ENCODE results near the gene KRT76.

The KRT76 gene

DNA sequence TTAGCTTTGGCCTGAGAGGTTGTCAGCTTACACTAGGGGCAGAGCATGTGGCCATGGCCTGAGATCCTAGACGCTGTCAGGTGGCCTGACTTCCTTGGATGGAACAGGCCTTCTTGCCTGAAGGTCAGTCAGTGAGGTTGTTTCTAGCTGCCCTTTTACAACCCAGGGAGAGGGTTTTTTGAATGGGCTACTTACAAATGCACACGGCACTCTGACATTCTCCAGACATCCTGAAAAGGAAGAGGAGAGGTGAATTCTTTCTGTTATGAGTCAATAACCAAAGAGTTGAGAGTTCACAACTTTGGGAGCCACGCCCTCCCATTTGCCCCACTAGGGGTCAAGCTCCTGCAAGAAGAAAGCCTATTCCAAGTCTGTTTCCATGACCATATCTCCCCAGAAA is 7.8 kb downstream of the KRT76 start:
- Histone ChIP-seq H3K36me3 (replicated peaks in 1 of 2; ENCODE audit: control insufficient read depth in 2 of 2, insufficient read depth in 2 of 2, low read length in 2 of 2) (no peaks in the 10 kb centered on the region), H3K4ac (ENCODE audit: low read length) (no peak overlapping the region), H3K79me1 (ENCODE audit: low read depth, low read length) (no peaks in the 10 kb centered on the region), H4K8ac (ENCODE audit: low read depth, low read length) (no peak overlapping the region), H4K91ac (ENCODE audit: low read depth, low read length, poor library complexity) (no peak overlapping the region), H2AFZ (ENCODE audit: low read length) (no peak overlapping the region), H2AK5ac (ENCODE audit: low read depth, low read length) (no peak overlapping the region), H3K9me3 (replicated peaks in 1 of 2; ENCODE audit: control insufficient read depth in 2 of 2, insufficient read depth in 1 of 2, low read depth in 1 of 2, low read length in 2 of 2) (peaks cover 0 to 2% of the 10 kb centered on the region in 2 donors), H2BK12ac (ENCODE audit: low read length) (no peak overlapping the region), H3K9ac (ENCODE audit: low read depth, low read length, poor library complexity) (no peak overlapping the region), H3K27me3 (ENCODE audit: control insufficient read depth in 3 of 3, insufficient read depth in 3 of 3, low read depth in 1 of 3, low read length in 3 of 3) (peaks cover 0 to 7% (median 0%) of the 10 kb centered on the region in 3 experiments), H2BK15ac (ENCODE audit: low read length) (no peak overlapping the region), H2BK120ac (ENCODE audit: low read depth, low read length) (no peak overlapping the region), H3K18ac (ENCODE audit: low read length) (no peak overlapping the region), H3K14ac (ENCODE audit: low read length) (no peak overlapping the region), H3K4me1 (ENCODE audit: control insufficient read depth in 2 of 2, insufficient read depth in 1 of 2, low read depth in 1 of 2, low read length in 2 of 2) (peaks cover 0 to 3% of the 10 kb centered on the region in 2 donors), H3K23ac (ENCODE audit: low read depth, low read length, poor library complexity) (no peak overlapping the region), H3K4me2 (ENCODE audit: insufficient read depth, low read length, poor library complexity, severe bottlenecking) (no peak overlapping the region), H3K27ac (replicated peaks; ENCODE audit: low read length) (no peak overlapping the region), H2BK5ac (ENCODE audit: low read length) (no peak overlapping the region), H3K4me3 (ENCODE audit: low read length in 2 of 2) (no peak overlapping the region)
- WGBS, 2 donors (ENCODE audit: extremely low coverage in 2 of 2, insufficient read length in 2 of 2, insufficient replicate concordance in 1 of 2): no CpG with 5 or more reads among the region's 3 CpGs
- no peak for DNase-seq (ENCODE audit: low spot score)

DNA sequence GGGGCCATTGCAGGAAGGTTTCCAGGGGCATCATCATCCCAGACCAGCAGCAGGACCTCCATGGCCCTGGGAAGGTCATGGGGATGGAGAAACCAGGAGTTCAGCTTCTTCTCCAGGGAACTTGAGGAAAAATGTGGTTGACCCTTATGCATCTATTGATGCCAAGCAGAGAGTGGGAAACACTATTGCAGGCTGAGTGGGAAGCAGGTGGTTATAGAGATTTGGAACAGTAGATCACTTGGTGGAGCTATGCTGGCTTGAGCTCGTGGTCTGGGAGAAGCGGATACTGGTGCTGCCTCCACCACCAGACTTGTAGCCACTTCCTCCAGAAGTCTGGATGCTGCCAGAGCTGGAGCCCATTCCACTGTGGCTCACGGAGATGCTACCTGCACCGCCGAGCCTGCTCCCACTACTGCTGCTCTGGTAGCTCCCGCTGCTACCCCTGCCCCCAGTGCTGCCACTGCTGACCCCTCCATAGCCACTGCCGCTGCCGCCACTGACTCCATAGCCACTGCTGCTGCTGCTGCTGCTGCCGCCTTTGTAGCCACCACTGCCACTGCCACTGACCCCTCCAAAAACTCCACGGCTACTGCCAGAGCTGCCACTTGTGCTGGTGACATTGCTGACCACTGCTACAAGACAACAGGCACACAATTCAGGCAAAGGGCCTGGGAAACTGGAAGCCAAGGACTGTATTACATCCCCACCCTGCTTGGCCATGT is 8.5 kb downstream of the KRT76 start:
- no peak for DNase-seq (ENCODE audit: low spot score)
- WGBS, 2 donors (ENCODE audit: extremely low coverage in 2 of 2, insufficient read length in 2 of 2, insufficient replicate concordance in 1 of 2): no CpG with 5 or more reads among the region's 10 CpGs
- no peak overlapping the region for H2AFZ ChIP-seq (ENCODE audit: low read length)

DNA sequence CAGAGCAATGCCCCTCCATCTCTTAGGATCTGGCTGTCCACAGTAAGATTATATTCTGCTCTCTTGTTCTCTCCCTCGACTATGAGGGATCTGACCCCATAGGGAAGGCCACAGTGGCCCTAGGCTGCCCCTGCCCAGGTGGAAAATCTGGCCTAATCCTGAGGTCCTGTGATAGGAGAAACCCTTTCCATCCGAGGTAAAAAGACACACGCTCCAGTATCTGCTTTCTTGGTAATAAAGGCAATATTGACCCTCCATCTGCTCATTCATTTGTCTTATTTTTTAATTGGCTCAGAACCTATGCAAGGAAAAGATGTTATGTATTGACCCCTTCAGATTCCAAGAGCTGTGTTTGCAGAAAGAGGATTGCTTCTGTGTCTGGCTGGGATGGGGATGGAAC is 9.7 kb downstream of the KRT76 start:
- Histone ChIP-seq H3K36me3 (replicated peaks in 1 of 2; ENCODE audit: control insufficient read depth in 2 of 2, insufficient read depth in 2 of 2, low read length in 2 of 2) (no peaks in the 10 kb centered on the region), H3K18ac (ENCODE audit: low read length) (no peak overlapping the region), H2BK12ac (ENCODE audit: low read length) (no peak overlapping the region), H2AFZ (ENCODE audit: low read length) (no peak overlapping the region), H3K9ac (ENCODE audit: low read depth, low read length, poor library complexity) (no peak overlapping the region), H2BK15ac (ENCODE audit: low read length) (no peak overlapping the region), H3K4ac (ENCODE audit: low read length) (no peak overlapping the region), H2BK5ac (ENCODE audit: low read length) (no peak overlapping the region), H2AK5ac (ENCODE audit: low read depth, low read length) (no peak overlapping the region), H4K8ac (ENCODE audit: low read depth, low read length) (no peak overlapping the region), H3K4me1 (ENCODE audit: control insufficient read depth in 2 of 2, insufficient read depth in 1 of 2, low read depth in 1 of 2, low read length in 2 of 2) (peaks cover 0 to under 1% of the 10 kb centered on the region in 2 donors), H3K27me3 (ENCODE audit: control insufficient read depth in 3 of 3, insufficient read depth in 3 of 3, low read depth in 1 of 3, low read length in 3 of 3) (peaks cover 0 to 7% (median 0%) of the 10 kb centered on the region in 3 experiments), H3K4me3 (ENCODE audit: low read length in 2 of 2) (no peak overlapping the region), H2BK120ac (ENCODE audit: low read depth, low read length) (no peak overlapping the region), H3K23ac (ENCODE audit: low read depth, low read length, poor library complexity) (no peak overlapping the region), H4K91ac (ENCODE audit: low read depth, low read length, poor library complexity) (no peak overlapping the region), H3K9me3 (replicated peaks in 1 of 2; ENCODE audit: control insufficient read depth in 2 of 2, insufficient read depth in 1 of 2, low read depth in 1 of 2, low read length in 2 of 2) (peaks cover 0 to 2% of the 10 kb centered on the region in 2 donors), H3K4me2 (ENCODE audit: insufficient read depth, low read length, poor library complexity, severe bottlenecking) (no peak overlapping the region), H3K14ac (ENCODE audit: low read length) (no peak overlapping the region), H3K27ac (replicated peaks; ENCODE audit: low read length) (no peak overlapping the region), H3K79me1 (ENCODE audit: low read depth, low read length) (no peaks in the 10 kb centered on the region)
- DNase-seq (ENCODE audit: low spot score): no peak
- WGBS, 2 donors (ENCODE audit: extremely low coverage in 2 of 2, insufficient read length in 2 of 2, insufficient replicate concordance in 1 of 2): no CpG with 5 or more reads among the region's 3 CpGs

More for the DNA sequence above, 8.5 kb downstream of the KRT76 start:
- no peak overlapping the region for H3K23ac ChIP-seq (ENCODE audit: low read depth, low read length, poor library complexity)
- H3K18ac ChIP-seq (ENCODE audit: low read length): no peak overlapping the region
- no peak overlapping the region for H2BK15ac ChIP-seq (ENCODE audit: low read length)
- H3K14ac ChIP-seq (ENCODE audit: low read length): peak overlapping the region; percentile 59
- H3K9me3 ChIP-seq (replicated peaks in 1 of 2; ENCODE audit: control insufficient read depth in 2 of 2, insufficient read depth in 1 of 2, low read depth in 1 of 2, low read length in 2 of 2): peaks cover 0 to 2% of the 10 kb centered on the region in 2 donors
- no peak overlapping the region for H3K4me3 ChIP-seq (ENCODE audit: low read length in 2 of 2)
- H3K9ac ChIP-seq (ENCODE audit: low read depth, low read length, poor library complexity): no peak overlapping the region
- H2BK12ac ChIP-seq (ENCODE audit: low read length): no peak overlapping the region
- H2BK120ac ChIP-seq (ENCODE audit: low read depth, low read length): no peak overlapping the region
- no peak overlapping the region for H4K8ac ChIP-seq (ENCODE audit: low read depth, low read length)
- H3K27me3 ChIP-seq (ENCODE audit: control insufficient read depth in 3 of 3, insufficient read depth in 3 of 3, low read depth in 1 of 3, low read length in 3 of 3): peaks cover 0 to 7% (median 0%) of the 10 kb centered on the region in 3 experiments
- H2BK5ac ChIP-seq (ENCODE audit: low read length): no peak overlapping the region
- no peak overlapping the region for H4K91ac ChIP-seq (ENCODE audit: low read depth, low read length, poor library complexity)
- H3K27ac ChIP-seq (replicated peaks; ENCODE audit: low read length): no peak overlapping the region
- H3K4me1 ChIP-seq (ENCODE audit: control insufficient read depth in 2 of 2, insufficient read depth in 1 of 2, low read depth in 1 of 2, low read length in 2 of 2): peaks cover 0 to 3% of the 10 kb centered on the region in 2 donors
- H3K79me1 ChIP-seq (ENCODE audit: low read depth, low read length): no peaks in the 10 kb centered on the region
- H3K4ac ChIP-seq (ENCODE audit: low read length): no peak overlapping the region
- H2AK5ac ChIP-seq (ENCODE audit: low read depth, low read length): no peak overlapping the region
- H3K36me3 ChIP-seq (replicated peaks in 1 of 2; ENCODE audit: control insufficient read depth in 2 of 2, insufficient read depth in 2 of 2, low read length in 2 of 2): no peaks in the 10 kb centered on the region
- no peak overlapping the region for H3K4me2 ChIP-seq (ENCODE audit: insufficient read depth, low read length, poor library complexity, severe bottlenecking)

DNA sequence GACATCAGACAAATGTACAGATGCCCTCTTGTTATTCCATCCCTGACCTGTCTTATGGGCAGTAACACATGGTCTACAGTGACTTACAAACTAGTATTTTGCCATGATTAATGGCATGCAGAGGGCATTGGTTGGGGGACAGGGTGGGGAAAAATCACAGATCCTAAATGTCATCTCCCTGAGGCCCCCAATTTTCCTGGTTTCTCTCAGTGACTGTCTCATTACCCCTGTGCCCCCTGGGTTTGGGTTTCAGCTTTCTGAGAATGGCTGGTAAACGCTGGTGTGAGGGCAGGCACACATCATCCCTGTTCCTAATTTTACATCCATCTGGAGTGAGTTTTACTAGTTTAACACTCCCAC is 10.1 kb downstream of the KRT76 start:
- no peak overlapping the region for H3K4ac ChIP-seq (ENCODE audit: low read length)
- peaks cover 0 to 4% (median 0%) of the 10 kb centered on the region in 3 experiments for H3K27me3 ChIP-seq (ENCODE audit: control insufficient read depth in 3 of 3, insufficient read depth in 3 of 3, low read depth in 1 of 3, low read length in 3 of 3)
- no peak overlapping the region for H4K91ac ChIP-seq (ENCODE audit: low read depth, low read length, poor library complexity)
- no peak overlapping the region for H2BK5ac ChIP-seq (ENCODE audit: low read length)
- H2AK5ac ChIP-seq (ENCODE audit: low read depth, low read length): no peak overlapping the region
- DNase-seq (ENCODE audit: low spot score): no peak
- no peaks in the 10 kb centered on the region for H3K36me3 ChIP-seq (replicated peaks in 1 of 2; ENCODE audit: control insufficient read depth in 2 of 2, insufficient read depth in 2 of 2, low read length in 2 of 2)
- no CpG with 5 or more reads among the region's 1 CpG for WGBS, 2 donors (ENCODE audit: extremely low coverage in 2 of 2, insufficient read length in 2 of 2, insufficient replicate concordance in 1 of 2)
- H2AFZ ChIP-seq (ENCODE audit: low read length): no peak overlapping the region
- H3K23ac ChIP-seq (ENCODE audit: low read depth, low read length, poor library complexity): no peak overlapping the region
- no peak overlapping the region for H3K18ac ChIP-seq (ENCODE audit: low read length)
- H3K14ac ChIP-seq (ENCODE audit: low read length): no peak overlapping the region
- no peak overlapping the region for H3K4me3 ChIP-seq (ENCODE audit: low read length in 2 of 2)
- H2BK15ac ChIP-seq (ENCODE audit: low read length): no peak overlapping the region
- no peaks in the 10 kb centered on the region for H3K79me1 ChIP-seq (ENCODE audit: low read depth, low read length)
- H3K4me1 ChIP-seq (ENCODE audit: control insufficient read depth in 2 of 2, insufficient read depth in 1 of 2, low read depth in 1 of 2, low read length in 2 of 2): no peaks in the 10 kb centered on the region
- H3K9ac ChIP-seq (ENCODE audit: low read depth, low read length, poor library complexity): no peak overlapping the region
- H3K27ac ChIP-seq (replicated peaks; ENCODE audit: low read length): no peak overlapping the region
- H2BK12ac ChIP-seq (ENCODE audit: low read length): no peak overlapping the region
- no peak overlapping the region for H4K8ac ChIP-seq (ENCODE audit: low read depth, low read length)
- peaks cover 0 to 3% of the 10 kb centered on the region in 2 donors for H3K9me3 ChIP-seq (replicated peaks in 1 of 2; ENCODE audit: control insufficient read depth in 2 of 2, insufficient read depth in 1 of 2, low read depth in 1 of 2, low read length in 2 of 2)
- no peak overlapping the region for H3K4me2 ChIP-seq (ENCODE audit: insufficient read depth, low read length, poor library complexity, severe bottlenecking)
- no peak overlapping the region for H2BK120ac ChIP-seq (ENCODE audit: low read depth, low read length)

All from neuronal stem cell (in vitro differentiated cells).